Stimulated activated CD8-positive, alpha-beta memory T cell treated with anti-CD3 and anti-CD28 coated beads, Interleukin-4, amount 100 ng/mL, for 24 hours (primary cell): Measurements from ENCODE around the gene TAF3.
A peak's percentile ranks its signal among the peaks of the same experiment; 100 is the strongest.

Experiments used
- DNase-seq: peaks from one replicate; pipeline ENCODE4 v3.0.0-alpha.2; 2020; ENCODE audit warnings: low read depth

Gene TAF3

DNA sequence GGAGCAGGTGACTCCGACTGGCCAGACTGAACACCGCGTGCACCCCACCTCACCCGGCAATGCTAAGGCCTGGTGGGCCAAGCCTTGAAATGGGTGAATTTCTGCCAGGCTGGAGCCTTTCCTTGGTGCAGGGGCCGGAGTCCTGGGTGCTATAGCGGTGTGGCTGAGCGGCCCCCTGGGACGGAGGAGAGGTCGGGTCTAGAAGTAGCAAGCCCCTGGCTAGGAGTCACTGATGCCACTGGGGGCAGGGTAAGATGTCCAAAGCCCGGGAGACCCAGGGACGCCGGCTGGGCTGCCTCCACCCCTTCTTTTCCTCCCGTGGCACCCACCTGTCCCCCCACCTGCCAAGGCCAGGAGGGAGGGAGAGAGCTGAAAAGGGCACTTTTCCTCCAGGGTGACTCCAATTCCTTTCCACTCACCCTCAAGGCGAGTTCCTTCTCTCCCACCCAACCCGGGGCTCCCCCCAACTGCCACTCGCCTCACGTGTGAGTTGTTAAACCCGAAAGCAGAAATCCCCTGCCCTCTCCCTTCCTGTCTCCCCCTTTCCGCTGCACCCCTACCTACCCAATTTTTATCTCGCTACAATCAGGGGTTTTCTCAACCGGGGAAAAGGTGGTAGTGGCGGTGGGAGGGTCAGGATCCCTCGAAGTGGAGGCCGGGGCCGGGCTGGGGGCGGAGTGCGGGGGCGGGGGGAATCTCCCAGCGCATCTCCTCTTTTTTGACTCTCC is 230.1 kb downstream of the TAF3 start:
- no peak for DNase-seq

DNA sequence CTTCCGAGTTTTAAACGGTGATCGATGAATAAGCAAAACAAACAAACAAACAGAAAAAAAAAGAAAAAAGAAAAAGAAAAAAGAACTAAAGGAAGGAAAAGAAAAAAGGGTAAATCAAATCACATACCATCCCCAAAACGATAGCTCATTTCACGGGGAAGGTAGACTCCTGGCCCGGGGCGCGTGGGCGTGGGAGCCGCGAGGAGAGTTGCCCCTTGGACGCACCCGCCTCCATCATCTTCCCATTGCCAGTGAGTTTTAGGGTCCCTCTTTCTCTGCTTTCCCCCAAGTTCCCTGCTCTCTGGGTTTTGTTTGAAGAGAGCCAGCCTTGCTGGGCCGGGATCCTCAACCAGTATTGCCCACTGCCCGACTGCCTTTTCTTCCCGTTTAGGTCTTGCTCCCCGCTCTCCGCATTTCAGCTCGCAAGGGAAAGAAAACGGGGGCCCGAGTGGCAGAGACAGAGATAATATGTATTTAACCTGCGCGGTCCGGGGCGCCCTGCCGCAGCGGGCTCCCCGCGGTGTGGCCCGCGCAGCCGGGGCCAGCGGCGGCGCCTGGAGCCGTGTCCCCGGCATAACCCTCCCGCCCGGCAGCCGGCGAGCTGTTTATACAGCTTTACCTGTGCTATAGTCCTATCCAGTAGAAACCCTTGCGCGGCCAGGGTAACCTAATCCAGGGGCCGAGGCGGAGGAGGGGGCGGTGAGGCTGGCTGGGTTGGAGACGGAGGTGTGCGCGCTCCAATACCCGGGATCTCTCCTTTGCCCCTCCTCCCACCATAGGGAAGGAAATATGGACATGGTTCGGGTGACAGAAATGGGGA is 230.9 kb downstream of the TAF3 start:
- DNase-seq = no peak

DNA sequence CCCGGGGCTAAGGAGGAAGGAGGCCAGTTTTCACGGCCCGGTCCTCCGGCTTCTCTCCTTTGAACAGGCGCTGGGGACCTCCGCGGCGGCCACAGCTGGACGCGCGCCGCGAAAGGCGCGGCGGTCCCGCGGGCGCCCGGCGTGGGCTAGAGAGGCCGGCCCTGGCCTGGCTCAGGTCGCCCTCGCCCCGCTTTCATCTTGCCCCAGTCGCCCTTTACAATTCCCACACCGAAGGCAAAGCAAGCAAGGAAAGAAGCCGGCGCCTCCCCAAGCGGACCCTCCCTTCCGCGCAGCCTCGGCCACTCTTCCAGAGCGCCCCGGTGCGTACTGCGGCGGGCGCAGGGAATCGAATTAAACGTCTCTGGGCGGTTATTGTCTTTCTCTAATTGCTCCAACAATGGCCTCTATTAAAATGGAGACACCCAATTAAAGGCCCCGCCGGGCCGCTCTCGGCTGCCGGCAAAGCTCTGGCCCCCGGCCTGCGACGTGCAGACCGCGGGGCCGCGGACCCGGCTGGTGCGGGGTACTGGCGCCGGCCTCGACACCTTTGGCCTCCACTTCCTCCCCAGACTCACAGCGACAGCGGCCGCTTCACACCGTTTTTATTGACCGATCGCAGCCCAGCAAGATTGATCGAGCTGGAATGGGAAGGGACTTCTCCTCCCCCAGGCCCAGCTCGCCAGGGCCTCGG is 231.7 kb downstream of the TAF3 start:
- DNase-seq = no peak

DNA sequence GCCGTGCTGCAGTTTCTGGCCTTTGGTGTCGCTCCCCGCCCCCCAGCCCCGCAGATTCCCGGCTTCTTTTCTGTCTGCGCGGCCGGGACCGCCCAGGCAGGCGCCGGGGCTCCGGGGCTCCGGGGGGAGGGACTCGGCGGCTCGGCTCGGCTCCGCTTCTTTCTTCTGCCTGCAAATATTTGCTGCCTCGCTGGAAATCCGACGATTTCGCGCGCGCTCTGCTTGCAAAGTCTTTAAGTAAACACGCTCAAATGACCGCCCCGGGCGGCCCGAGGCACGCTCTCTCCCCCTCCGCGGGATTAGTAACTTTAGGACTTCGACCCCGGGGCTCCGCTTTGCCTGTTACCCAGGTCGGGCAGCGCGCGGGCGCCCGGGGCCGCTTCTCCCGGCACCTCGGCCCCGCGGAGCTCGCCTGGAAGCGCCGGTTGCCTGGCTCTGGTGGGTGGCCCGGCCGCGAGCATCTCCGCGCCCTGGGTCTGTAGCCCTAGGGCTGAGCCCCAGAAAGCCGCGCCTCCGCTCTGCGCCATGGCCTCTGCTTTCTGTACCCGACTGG is 232.3 kb downstream of the TAF3 start:
- no peak for DNase-seq

DNA sequence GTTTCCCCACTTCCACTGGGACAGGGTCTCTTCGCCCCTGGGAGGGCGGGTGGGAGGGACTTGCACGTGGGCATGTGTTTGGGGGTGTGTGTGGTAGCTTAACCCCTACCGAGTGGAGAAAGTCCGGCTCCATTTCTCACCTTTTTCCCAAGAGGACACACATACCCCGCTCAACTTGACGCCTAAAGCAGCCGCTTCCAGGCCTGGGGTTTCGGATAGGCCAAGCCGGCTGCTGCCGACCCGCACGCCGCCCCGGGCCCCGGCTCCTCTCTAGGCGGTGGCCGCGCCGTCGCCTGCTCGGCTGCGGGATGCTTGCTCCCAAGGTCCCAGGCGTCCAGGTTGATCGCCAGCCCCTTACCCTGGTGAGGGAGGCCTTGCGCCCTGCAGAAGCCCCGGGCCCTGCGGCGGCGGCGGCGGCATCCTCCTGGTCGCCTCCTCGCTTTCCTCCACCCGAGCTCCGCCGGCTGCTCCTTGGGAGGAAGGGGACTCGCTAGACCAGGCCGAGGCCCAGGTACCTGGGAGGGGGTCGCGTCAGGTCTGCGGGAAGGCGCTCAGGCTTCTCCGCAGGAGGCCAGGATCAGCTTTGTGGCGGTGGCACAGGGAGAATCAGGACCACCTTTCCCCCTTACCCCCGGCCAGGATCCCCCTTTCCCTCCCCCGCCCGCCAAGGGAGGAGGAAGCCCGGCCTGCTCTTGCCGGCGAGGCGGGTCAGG is 233.0 kb downstream of the TAF3 start:
- DNase-seq = no peak

DNA sequence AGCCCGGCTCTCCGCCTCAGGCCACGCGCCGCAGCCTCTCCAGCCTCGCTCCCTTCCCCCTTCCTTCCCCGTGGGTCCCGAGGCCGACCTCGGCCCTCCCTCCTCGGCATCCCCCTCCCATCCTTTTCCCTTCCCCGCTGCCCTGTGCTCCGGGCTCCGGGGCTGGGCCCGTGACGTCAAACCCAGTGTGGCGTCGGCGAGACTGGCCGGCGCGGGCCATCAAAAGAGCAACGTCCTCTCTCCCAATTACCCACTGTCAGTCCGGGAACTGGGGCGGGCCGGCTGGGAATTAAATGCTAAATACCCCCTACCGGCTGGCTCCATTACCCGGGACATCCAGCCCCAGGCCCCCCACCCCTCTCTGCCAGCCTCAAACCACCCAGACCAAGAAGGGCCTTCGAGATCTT is 233.5 kb downstream of the TAF3 start:
- no peak for DNase-seq

DNA sequence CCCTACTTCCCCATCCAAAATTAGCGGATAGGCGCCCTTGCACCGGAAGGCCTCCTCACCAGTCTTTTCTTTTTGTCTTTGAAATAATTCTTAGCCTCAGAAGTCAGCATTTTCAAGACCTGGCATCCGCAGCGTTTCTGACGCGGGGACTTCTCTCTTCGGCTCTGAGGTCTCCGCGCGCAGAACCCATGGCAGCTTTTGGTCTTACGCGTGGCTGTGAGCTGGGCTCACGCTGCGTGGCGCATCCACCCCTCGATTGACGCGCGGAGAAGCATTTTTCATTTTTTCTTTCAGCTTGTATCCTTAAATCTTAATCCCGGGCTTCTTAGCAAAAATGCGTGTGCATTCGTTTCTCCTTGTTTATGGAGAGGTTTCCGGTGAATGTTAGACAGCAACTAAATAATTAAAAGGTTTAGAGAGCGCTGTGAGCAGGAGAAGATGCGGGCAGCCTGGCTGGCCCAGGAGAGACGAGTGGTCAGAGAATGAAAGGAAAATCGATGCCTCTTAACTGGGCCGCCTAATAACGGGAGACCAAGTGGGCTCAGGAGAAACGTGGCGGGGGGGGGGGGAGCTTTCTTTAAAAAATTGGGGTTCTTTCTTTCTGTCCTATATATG is 234.1 kb downstream of the TAF3 start:
- DNase-seq = no peak

DNA sequence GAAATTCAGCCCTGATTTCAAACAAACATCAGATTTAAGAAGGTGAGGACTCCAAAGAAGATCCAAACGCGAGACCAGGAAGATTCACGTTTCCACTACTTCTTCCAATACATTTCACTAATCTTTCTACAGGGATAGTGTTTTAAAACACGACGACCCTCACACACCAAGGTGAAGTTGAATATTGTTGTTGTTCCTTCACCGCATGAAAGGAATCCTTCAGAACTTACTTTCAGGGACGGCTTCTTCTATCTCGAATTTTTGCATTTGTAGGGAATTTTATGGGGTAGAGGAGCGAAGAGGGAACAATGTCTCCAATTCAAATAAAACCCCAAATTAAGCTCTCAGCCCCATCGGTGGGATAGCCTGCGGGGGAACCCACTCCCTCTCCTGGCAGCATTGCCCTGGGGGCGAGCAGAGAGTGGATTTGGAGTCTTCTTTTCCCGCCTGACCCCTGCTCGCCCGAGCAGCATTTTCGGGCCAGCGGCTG is 234.7 kb downstream of the TAF3 start:
- no peak for DNase-seq

DNA sequence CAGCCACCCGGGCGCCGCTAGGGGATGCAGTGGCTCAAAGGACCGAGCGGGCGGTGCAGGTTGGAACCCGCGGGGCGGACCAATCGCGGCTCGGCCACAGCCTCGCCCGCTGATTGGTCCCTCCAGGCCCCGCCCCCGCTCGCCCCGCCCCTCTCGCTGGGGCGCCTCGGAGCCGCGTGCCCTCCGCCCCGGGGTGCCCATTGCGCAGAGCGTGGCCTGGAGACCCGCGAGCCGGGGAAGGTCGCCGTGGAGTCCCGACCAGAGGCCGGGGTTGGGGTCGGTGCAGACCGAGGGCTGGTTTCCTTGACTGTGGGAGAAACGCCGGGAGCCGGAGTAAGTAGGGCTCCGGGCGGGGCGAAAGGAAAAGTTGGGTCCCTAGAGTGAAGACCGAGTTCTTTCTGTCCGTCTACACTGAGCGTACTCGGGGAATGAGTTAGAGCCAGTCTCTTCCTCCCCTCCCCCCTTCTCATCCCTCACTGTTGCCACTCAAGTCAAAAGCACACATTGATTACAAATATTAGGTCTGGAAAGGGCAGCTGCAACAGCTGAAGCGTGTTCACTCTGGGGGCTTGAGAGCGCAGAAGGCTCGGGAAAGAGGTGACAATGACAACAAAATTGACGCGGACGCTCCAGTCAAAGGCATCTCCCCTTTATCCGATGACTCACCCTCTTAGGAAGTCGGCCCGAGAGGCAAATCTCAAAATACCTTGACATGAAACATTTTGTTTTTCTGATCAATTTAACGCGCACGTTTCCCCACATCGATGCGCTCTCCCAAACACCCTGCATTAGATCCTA is 235.3 kb downstream of the TAF3 start:
- peak; percentile 92 for DNase-seq

DNA sequence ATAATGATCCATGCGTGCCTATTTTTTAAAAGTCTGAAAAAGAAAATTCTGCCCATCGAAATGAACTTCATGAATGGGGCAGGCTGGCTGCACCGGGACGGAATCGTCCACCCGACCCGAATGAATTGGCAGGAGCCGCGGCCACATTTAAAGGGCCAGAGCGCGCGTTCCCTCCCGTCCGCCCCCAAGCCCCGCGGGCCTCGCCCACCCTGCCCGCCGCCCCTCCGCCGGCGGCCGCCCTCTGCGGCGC is 235.9 kb downstream of the TAF3 start:
- DNase-seq = no peak

DNA sequence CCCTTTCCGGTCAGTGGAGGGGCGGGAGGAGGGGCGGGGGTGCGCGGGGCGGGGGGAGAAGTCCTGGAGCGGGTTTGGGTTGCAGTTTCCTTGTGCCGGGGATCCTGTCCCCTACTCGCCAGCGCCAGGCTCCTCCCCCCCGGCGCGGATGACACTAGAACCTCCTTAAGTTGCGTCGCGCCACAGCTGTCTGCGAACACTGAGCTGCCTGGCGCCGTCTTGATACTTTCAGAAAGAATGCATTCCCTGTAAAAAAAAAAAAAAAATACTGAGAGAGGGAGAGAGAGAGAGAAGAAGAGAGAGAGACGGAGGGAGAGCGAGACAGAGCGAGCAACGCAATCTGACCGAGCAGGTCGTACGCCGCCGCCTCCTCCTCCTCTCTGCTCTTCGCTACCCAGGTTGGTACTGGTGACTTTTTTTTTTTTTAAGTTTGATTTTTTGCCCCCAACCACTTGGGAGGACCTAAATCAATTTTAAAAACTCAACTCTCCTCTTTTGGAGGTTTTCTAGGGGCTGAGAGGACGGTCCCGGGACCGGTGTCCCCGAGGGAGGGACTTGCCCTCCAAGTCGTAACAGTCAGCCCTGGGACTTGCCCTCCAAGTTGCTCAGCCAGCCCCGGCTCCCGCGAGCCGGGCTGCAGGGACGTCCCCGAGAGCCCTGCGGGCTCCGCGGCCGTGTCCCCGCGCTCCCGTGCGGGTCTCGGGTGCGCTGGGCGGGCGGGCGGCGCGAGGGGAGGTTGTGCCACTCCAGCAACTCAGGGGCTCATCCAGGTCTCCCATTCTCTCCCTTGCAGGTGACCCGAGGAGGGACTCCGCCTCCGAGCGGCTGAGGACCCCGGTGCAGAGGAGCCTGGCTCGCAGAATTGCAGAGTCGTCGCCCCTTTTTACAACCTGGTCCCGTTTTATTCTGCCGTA is 236.4 kb downstream of the TAF3 start, which contains the start of gene GATA3:
GATA3 (plus strand) TSS at position 195 of the 914 bp plus-strand sequence. CDS start 968 bp downstream, outside the sequence.
- peak; percentile 76 for DNase-seq

DNA sequence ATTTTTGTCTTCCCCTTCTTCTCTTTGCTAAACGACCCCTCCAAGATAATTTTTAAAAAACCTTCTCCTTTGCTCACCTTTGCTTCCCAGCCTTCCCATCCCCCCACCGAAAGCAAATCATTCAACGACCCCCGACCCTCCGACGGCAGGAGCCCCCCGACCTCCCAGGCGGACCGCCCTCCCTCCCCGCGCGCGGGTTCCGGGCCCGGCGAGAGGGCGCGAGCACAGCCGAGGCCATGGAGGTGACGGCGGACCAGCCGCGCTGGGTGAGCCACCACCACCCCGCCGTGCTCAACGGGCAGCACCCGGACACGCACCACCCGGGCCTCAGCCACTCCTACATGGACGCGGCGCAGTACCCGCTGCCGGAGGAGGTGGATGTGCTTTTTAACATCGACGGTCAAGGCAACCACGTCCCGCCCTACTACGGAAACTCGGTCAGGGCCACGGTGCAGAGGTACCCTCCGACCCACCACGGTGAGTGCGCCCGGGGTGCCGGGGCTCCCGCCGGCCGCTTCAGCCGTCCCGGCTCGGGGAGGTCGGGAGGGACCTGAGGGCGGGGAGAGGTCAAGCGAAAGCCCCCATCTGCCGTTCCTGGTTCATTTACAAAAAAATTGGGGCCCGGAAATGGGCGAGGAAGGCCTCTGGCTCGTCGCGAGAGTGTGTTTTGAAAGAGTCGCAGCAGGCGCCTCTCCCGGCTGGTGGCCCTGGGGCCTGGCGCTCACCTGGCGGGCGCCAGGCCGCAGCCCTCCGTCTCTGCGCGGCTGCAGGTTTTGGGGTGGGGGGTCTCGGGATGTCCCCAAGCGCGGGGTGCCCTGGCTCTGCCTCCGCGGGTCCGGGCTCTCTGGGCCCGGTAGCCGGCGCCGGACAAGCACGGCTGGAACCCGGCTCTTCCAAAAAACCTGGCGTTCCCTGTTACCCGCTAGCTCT is 237.4 kb downstream of the TAF3 start:
- DNase-seq = no peak

DNA sequence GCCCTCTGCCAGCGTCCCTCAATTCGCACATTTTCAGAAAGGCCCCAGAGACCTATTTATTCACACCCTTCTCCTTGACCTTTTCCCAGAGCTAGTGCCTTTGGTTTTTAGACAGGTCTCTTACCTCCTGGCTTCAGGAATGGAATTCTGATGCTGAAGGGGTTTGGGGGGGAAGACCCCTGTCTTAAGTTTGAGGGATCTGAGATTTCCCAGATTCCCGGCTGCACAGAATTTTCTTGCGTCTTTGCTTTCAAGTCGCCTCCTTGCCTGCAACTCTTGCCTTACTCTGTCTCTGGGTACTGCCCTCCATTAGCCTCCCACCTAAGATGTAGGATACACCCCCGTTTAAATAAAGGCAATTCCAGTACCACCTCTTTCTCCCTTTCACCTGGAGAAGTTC is 238.1 kb downstream of the TAF3 start:
- no peak for DNase-seq

DNA sequence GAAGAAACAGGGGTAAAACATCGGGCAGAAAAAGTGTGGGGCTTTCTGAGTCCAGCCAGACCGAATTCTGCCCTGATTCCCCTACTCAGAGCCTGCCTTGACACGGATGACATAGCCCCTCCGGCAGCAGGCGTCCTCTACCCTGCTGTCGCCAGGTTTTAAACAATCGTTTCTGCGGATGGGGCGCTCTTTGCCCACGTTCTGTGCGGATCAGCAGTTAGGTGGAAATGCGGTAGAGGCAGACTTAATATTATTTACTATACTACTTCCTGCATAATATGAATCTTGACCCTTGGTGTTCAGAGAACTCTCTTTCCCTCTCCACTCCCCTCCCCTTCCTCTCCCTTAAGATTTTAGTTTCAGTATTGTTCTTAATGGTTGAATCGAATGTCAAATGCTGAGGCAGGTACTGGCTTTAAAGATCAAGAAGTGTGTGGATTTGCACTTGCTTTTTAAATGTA is 238.6 kb downstream of the TAF3 start:
- no peak for DNase-seq

DNA sequence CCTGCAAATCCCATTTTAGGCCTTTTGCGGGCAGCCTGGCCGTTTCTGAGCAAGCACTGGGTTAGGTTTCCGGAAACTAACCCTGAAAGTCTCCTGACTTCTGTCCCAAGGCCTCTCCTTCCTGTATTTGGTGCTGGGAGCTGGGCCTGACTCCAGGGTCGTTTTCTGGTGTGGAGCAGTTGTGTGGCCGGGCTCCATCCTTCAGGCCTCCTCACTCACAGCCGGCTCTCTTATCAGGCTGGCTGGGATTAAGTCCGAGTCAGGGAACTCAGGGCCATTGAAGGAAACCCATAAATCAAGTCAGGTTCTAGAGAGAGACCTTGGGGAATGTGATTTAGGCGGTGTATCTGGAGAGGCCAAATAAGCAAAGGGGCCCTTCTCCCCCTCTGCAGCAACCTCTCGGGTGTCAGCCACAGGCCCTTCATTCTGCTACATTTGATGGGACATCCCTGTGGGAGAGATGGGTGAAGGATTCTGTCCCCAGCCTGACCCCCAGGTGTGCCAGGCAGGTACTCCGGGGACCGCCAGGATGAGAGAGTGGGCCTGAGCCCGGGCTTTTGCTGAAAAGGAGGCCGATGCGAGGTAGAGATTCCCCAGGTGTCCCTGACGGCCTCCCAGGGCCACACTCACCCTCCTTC is 239.4 kb downstream of the TAF3 start:
- DNase-seq = no peak

DNA sequence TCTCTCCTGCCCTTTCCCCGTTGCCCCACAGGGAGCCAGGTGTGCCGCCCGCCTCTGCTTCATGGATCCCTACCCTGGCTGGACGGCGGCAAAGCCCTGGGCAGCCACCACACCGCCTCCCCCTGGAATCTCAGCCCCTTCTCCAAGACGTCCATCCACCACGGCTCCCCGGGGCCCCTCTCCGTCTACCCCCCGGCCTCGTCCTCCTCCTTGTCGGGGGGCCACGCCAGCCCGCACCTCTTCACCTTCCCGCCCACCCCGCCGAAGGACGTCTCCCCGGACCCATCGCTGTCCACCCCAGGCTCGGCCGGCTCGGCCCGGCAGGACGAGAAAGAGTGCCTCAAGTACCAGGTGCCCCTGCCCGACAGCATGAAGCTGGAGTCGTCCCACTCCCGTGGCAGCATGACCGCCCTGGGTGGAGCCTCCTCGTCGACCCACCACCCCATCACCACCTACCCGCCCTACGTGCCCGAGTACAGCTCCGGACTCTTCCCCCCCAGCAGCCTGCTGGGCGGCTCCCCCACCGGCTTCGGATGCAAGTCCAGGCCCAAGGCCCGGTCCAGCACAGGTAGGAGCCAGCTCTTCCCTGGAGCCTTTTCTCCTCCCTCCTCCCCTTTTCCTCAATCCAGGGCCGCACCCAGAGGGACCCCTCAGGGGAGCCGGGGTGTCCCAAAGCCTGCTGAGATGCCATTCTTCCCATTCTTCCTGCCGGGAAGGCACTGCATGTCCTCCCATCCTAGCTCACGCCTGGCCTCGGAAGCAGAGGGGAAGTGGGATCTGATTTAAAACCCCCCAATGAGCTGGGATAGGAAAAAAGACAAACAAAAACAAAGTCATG is 240.2 kb downstream of the TAF3 start:
- no peak for DNase-seq
